Loucy (cell line): ENCODE measurements around the gene TAF6.

Experiments
- H2AFZ ChIP-seq: fragments of 200-600 bp; sonication (generic); 2 replicates; pipeline ENCODE4 v1.6.0; 2016; ENCODE audit warnings: antibody characterized with exemption, mild to moderate bottlenecking, low read length, moderate library complexity
- H3F3A ChIP-seq: fragments of 200-600 bp; 2 replicates; pipeline ENCODE4 v1.6.0; 2016; ENCODE audit warnings: antibody characterized with exemption, low read depth, mild to moderate bottlenecking
- H3K27me3 ChIP-seq: fragments of 200-600 bp; sonication (generic); 2 replicates; pipeline ENCODE4 v1.6.1; 2014; ENCODE audit warnings: low read length, mild to moderate bottlenecking; ENCODE audit not compliant: insufficient read depth, poor library complexity, severe bottlenecking
- H3K36me3 ChIP-seq: fragments of 200-600 bp; sonication (generic); 2 replicates; pipeline ENCODE4 v1.6.1; 2016; ENCODE audit warnings: low read length; ENCODE audit not compliant: insufficient read depth
- H3K4me1 ChIP-seq: fragments of 200-600 bp; sonication (generic); 2 replicates; pipeline ENCODE4 v1.5.1; 2014; ENCODE audit warnings: low read length, mild to moderate bottlenecking; ENCODE audit not compliant: insufficient read depth, poor library complexity, severe bottlenecking
- H3K4me2 ChIP-seq: fragments of 200-600 bp; sonication (generic); 2 replicates; pipeline ENCODE4 v1.6.0; 2014; ENCODE audit warnings: antibody characterized with exemption, low read length, low read depth, mild to moderate bottlenecking; ENCODE audit not compliant: poor library complexity, severe bottlenecking
- H3K4me3 ChIP-seq: fragments of 200-600 bp; sonication (generic); 2 replicates; pipeline ENCODE4 v1.5.1; 2014; ENCODE audit warnings: low read length, mild to moderate bottlenecking, mixed read lengths; ENCODE audit not compliant: poor library complexity, severe bottlenecking
- H3K79me2 ChIP-seq: fragments of 200-600 bp; sonication (generic); 2 replicates; pipeline ENCODE4 v1.6.1; 2014; ENCODE audit warnings: low read length; ENCODE audit not compliant: insufficient read depth
- H3K9ac ChIP-seq: fragments of 200-600 bp; sonication (generic); 2 replicates; pipeline ENCODE4 v1.6.0; 2014; ENCODE audit warnings: mild to moderate bottlenecking, low read depth, low read length, moderate library complexity; ENCODE audit not compliant: poor library complexity, severe bottlenecking
- H3K9me2 ChIP-seq: fragments of 200-600 bp; sonication (generic); replicated peaks from 2 replicates; pipeline ENCODE4 v1.6.1; 2016; ENCODE audit warnings: low read depth, low read length, mixed read lengths
- H3K9me3 ChIP-seq: fragments of 200-600 bp; sonication (generic); 2 replicates; pipeline ENCODE4 v1.6.1; 2014; ENCODE audit warnings: mild to moderate bottlenecking, antibody characterized with exemption, low read length, low read depth; ENCODE audit not compliant: insufficient read depth
- H4K20me1 ChIP-seq: fragments of 200-600 bp; sonication (generic); 2 replicates; pipeline ENCODE4 v1.6.0; 2014; ENCODE audit warnings: antibody characterized with exemption, low read length, mild to moderate bottlenecking; ENCODE audit not compliant: insufficient read depth, poor library complexity, severe bottlenecking
- EZH2phosphoT487 ChIP-seq: fragments of 200-600 bp; IDR thresholded peaks from 2 replicates; pipeline ENCODE4 v1.6.1; 2018; ENCODE audit warnings: antibody characterized with exemption, mild to moderate bottlenecking, moderate library complexity, borderline replicate concordance
- TF ChIP-seq, protein P1 (sequence below): fragments of 200-600 bp; sonication (generic); conservative IDR thresholded peaks from 2 replicates; pipeline ENCODE4 v1.5.1; 2014; ENCODE audit warnings: mild to moderate bottlenecking, antibody characterized with exemption, low read length

Gene TAF6

DNA sequence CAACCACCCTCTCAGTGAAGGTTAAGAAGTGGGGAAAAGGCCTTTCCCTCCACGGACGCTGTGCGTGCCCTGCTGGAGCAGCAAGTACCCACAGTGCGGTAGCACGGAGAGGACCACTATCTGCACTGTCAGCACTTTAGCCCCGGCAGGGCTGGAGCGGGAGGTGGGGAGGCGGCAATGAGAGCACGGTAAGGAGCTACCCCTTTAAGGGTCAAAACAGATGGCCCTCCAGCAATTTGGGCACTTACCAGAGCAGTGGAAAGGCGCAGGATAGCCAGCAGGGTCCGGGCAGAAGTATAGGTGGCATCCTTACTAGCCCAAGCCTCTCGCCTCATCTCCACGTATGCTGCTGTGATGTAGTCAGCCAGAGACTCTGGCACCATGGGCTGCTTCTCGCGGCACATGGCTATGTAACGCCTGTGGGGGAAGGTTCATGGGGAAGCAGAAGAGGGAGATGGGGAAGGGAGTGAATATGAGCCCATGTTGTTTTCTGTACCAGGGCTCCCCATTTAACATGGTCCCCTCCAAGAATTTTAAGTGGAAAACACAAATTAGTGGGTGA, 25.2 kb downstream of the TAF6 start:
- Histone ChIP-seq H3K36me3 (peaks cover 83% of the 10 kb centered on the region), H3K9me3 (no peaks in the 10 kb centered on the region), H3K9me2 (no peaks in the 10 kb centered on the region), H3K4me2 (no peak overlapping the region), H3K4me1 (peaks cover 22% of the 10 kb centered on the region), H2AFZ (no peak overlapping the region), H3K4me3 (no peak overlapping the region), H3K79me2 (peaks cover 76% of the 10 kb centered on the region), H3K9ac (no peak overlapping the region), H3F3A (peaks cover 26% of the 10 kb centered on the region; the same call in 1 of the 2 replicates), H3K27me3 (no peaks in the 10 kb centered on the region), H4K20me1 (peaks cover 72% of the 10 kb centered on the region)
- TF ChIP-seq, protein P1, sequence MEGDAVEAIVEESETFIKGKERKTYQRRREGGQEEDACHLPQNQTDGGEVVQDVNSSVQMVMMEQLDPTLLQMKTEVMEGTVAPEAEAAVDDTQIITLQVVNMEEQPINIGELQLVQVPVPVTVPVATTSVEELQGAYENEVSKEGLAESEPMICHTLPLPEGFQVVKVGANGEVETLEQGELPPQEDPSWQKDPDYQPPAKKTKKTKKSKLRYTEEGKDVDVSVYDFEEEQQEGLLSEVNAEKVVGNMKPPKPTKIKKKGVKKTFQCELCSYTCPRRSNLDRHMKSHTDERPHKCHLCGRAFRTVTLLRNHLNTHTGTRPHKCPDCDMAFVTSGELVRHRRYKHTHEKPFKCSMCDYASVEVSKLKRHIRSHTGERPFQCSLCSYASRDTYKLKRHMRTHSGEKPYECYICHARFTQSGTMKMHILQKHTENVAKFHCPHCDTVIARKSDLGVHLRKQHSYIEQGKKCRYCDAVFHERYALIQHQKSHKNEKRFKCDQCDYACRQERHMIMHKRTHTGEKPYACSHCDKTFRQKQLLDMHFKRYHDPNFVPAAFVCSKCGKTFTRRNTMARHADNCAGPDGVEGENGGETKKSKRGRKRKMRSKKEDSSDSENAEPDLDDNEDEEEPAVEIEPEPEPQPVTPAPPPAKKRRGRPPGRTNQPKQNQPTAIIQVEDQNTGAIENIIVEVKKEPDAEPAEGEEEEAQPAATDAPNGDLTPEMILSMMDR = no peak
- TF ChIP-seq EZH2phosphoT487 = no peak

DNA sequence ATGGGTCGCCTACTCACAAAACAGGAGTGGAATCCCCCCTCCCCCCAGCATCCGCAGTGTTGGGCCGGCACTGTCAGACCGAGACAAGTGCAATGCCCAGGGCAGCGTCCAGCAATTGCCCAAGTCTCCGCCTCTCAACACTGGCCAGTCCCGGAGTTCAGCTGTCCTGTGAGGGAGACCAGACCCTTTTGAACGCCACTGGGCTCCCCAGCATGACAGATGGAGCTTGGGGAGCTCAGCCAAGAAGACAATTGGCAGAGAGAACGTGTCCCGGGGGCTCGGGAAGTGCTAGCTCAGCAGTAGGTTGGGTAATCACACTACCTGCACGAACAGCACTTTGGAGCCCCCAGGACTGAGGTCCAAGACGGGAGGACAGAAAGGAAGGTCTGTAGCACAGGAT, 25.7 kb downstream of the TAF6 start:
- Histone ChIP-seq H4K20me1 (peaks cover 67% of the 10 kb centered on the region), H3K36me3 (peaks cover 78% of the 10 kb centered on the region), H3K9me3 (no peaks in the 10 kb centered on the region), H2AFZ (no peak overlapping the region), H3K4me2 (no peak overlapping the region), H3K4me1 (peaks cover 21% of the 10 kb centered on the region), H3K4me3 (no peak overlapping the region), H3F3A (peaks cover 26% of the 10 kb centered on the region; the same call in 1 of the 2 replicates), H3K9me2 (no peaks in the 10 kb centered on the region), H3K27me3 (no peaks in the 10 kb centered on the region), H3K9ac (no peak overlapping the region), H3K79me2 (peaks cover 75% of the 10 kb centered on the region)
- TF ChIP-seq, protein P1 = no peak
- no peak for TF ChIP-seq EZH2phosphoT487

DNA sequence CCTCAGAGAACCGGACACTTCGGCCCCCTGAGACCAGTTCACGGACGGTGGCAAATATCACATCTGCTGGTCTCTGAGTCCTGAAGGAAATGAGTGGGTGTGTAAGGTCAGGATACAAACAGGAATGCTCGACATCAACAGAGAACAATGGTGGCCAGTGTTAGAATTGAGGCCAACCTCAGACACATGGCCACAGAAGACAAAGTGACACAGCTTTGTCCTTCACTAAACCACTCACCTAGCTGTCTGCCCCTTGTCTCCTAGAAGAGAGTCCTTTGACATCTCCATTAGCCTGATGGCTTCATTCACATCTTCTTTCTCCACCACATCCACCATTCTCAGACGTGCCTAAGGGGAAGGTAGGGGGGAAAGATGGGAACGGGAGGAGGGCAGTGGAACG, 26.1 kb downstream of the TAF6 start:
- Histone ChIP-seq H3K9ac (no peak overlapping the region), H3K4me1 (peaks cover 22% of the 10 kb centered on the region), H3F3A (peaks cover 26% of the 10 kb centered on the region; the same call in 1 of the 2 replicates), H3K79me2 (peaks cover 75% of the 10 kb centered on the region), H4K20me1 (peaks cover 62% of the 10 kb centered on the region), H3K9me2 (no peaks in the 10 kb centered on the region), H3K4me2 (no peak overlapping the region), H3K4me3 (no peak overlapping the region), H2AFZ (no peak overlapping the region), H3K27me3 (no peaks in the 10 kb centered on the region), H3K9me3 (no peaks in the 10 kb centered on the region), H3K36me3 (peaks cover 73% of the 10 kb centered on the region)
- TF ChIP-seq EZH2phosphoT487 = no peak
- TF ChIP-seq, protein P1 = no peak
